GM10248 (cell line): ENCODE results near the gene KLRC1.
"Not testable (repeated sequence)": the region's sequence is repeated elsewhere in the genome, so short reads cannot be mapped to it uniquely, and the experiment has no call there.

Experiments used
- CTCF ChIA-PET: fragments of 300-600 bp; sonication (Branson Sonifier 250); formaldehyde crosslinking; extraction: SDS; loops from one replicate; lab custom pipeline; 2021; ENCODE audit warnings: antibody characterized with exemption; lab: Yijun Ruan, JAX
- POLR2A ChIA-PET: fragments of 350-650 bp; sonication (Branson Sonifier 250); formaldehyde crosslinking; extraction: SDS; loops from one replicate; lab custom pipeline; 2020; ENCODE audit warnings: antibody characterized with exemption; lab: Yijun Ruan, JAX
- DNase-seq: peaks from one replicate; pipeline ENCODE4 v3.0.0; 2012; ENCODE audit errors: extremely low spot score
- CTCF ChIP-seq: IDR thresholded peaks from 2 replicates; pipeline ENCODE4 v1.5.1; 2012; ENCODE audit warnings: mild to moderate bottlenecking, low read depth; ENCODE audit errors: extremely low read depth, missing control alignments, control extremely low read depth

Gene KLRC1

GRCh38 chr12:10437601-10438000 lies 15.6 kb downstream of the KLRC1 start:
- CTCF ChIA-PET, POLR2A ChIA-PET, DNase-seq: not testable (repeated sequence)

- CTCF ChIA-PET, DNase-seq, POLR2A ChIA-PET: not testable (repeated sequence)
These were observed 17.4 kb downstream of the KLRC1 start, which contains the start of gene KLRC2 for GRCh38 chr12:10435816-10436215. TSS of gene KLRC2 (minus strand) at chr12:10436010. CDS start at chr12:10435986, 24 bp downstream.

DNA sequence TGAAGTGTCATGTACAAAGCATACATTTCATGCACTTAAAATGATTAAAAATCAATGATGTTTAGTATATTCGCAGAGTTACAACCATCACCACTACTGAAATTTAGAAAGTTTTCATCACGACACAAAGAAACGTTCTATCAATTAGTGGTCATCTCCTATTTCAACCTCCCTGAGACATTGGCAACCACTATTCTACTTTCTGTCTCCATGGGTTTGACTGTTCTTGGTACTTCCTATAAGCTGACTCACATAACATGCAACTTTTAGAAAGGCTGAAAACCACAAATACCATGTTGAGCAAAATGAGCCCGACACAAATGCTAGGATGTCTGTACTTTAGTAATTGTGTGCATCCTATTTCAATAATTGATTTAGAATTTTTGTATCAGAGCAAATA lies 22.6 kb downstream of the KLRC1 start:
- POLR2A ChIA-PET, DNase-seq, CTCF ChIA-PET: not testable (repeated sequence)

- POLR2A ChIA-PET, CTCF ChIA-PET, DNase-seq: not testable (repeated sequence)
These were observed 27.2 kb downstream of the KLRC1 start for GRCh38 chr12:10425938-10426337.

- POLR2A ChIA-PET, CTCF ChIA-PET, DNase-seq: not testable (repeated sequence)
These were observed 28.8 kb downstream of the KLRC1 start for GRCh38 chr12:10424260-10424899.

DNA sequence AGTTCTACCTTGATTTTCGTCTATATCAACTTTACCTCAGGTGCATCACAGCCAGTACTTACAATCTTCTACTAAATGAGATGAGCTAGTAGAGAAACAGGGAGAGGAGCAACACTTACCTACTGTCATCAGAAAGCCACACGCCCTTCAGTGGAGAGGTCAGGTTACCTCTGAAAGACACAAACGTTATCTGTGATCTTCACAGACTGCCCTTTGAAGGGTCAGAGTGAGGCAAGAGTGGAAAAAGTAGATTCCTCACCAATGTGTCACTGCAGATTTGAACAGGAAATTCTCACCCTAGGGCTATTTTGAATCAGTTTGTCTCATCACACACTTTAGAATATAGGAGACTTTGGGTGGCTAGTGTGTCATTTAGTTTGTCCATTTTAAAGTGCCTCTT lies 31.0 kb downstream of the KLRC1 start:
- DNase-seq, POLR2A ChIA-PET, CTCF ChIA-PET: not testable (repeated sequence)

GRCh38 chr12:10420334-10420733 lies 32.8 kb downstream of the KLRC1 start, which contains the start of gene KLRC3:
TSS of gene KLRC3 (minus strand) at chr12:10420595. CDS start at chr12:10420550, 45 bp downstream.
- POLR2A ChIA-PET, DNase-seq, CTCF ChIA-PET: not testable (repeated sequence)

DNA sequence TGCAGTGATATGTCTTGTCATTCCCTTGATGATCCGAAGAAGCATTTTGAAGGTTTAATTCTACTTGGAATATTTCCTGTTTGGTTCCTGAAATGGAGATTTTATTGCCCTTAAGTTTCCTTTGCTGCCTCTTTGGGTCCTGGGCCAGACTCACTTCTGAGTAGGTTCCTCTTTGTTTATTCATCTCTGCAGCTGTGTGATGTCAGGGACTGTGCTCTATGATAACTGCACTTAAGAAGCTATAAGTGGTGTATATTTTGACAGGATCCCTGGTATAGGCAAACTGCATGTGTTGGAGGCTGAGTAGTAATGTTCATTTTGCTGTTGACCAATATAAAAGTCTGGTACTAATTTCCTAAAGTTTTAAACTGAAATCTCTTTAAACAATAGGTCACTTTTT lies 43.8 kb downstream of the KLRC1 start, which contains the start of gene KLRC4:
TSS of gene KLRC4 (minus strand) at position 366 of the 400 bp plus-strand sequence. CDS start at position 184, 182 bp downstream.
- DNase-seq = no peak
- POLR2A ChIA-PET = no interaction called here
- CTCF ChIA-PET = interaction anchor here (1.6 kb wide), 1 partner anchor 24 kb away, joined by 3 read pairs; no protein-coding TSS in a partner anchor
- no peak for TF ChIP-seq CTCF

DNA sequence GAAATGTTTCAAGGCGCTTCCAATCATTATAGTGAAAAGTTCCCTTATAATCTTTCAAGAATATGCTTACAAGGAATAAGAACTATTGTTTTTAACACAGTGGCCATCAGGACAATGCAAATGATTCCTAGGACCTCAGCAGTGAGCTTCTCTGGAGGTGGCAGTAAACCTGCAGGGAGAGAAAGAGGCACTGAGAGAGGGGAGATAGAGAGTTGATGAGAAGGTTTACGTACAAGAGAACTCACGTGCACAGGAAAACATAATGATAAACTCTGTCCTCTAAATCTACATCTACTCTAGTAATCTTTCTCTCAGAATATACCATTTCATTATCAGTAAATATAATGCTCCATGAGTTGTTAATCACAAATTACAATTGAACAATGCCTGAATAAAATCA lies 44.3 kb downstream of the KLRC1 start:
- DNase-seq = no peak
- TF ChIP-seq CTCF = no peak
- ChIA-PET CTCF (interaction anchor here (1.6 kb wide), 1 partner anchor 24 kb away, joined by 3 read pairs; no protein-coding TSS in a partner anchor), POLR2A (no interaction called here)

DNA sequence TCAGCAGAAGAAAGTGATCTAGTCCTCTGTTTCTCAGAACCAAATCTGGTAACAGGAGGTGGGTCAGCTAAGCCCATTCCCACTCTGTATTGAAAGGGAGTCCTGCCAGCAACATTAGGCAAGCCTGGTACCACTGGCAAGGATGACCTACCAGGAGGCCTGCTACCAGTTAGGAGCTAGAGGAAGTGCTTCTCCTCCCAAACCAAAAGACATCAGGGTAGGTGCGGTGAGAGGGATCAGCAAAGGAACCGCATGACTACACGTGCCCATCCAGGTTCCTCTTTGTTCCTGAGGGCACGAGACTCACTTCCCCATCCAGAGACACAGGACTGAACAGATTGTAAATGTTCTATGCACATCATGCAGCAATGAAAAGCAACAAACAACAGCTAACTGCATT lies 46.5 kb downstream of the KLRC1 start:
- DNase-seq = no peak
- no peak for TF ChIP-seq CTCF
- POLR2A ChIA-PET = no interaction called here
- CTCF ChIA-PET = interaction anchor here (1.0 kb wide), 1 partner anchor 11 kb away, joined by 3 read pairs; no protein-coding TSS in a partner anchor
